Omental fat pad (tissue), 4 donors: ENCODE results near the gene ZNF462. TPM values are rescaled to one million over a fixed set of nuclear protein-coding genes. Genes with fewer than 3 reads are reported as not detected.

Experiments used
- ATAC-seq: fragments of 150-250 bp; one replicate; pipeline ENCODE4 v1.9.1; 2016; ENCODE audit warnings: mild to moderate bottlenecking, moderate library complexity; ENCODE audit not compliant: low FRiP score
- DNase-seq: peaks from one replicate; pipeline ENCODE4 v3.0.0-alpha.2; 2019; ENCODE audit warnings: low spot score
- total RNA-seq, 4 donors: library from RNA; depleted of rRNA; stranded (reverse); fragments of >200 nt; gene quantifications; one replicate each; pipeline ENCODE4 v1.1.0, GENCODE V29; 2016
- TF ChIP-seq, protein P1 (sequence below), 3 donors: fragments of 450-650 bp; IDR thresholded peaks; one replicate each; pipeline ENCODE4 v1.5.1; 2016 to 2017; ENCODE audit warnings: antibody characterized with exemption in 3 of 3, mild to moderate bottlenecking in 3 of 3, moderate library complexity in 2 of 3

Gene ZNF462
- total RNA-seq, 4 donors from 2014 or later = 16.2 to 18.5 (median 16.7) TPM

GRCh38 chr9:106992186-106992585 lies 129.2 kb downstream of the ZNF462 start:
- ATAC-seq = no peak
- DNase-seq = no peak

GRCh38 chr9:106993603-106994002 lies 130.6 kb downstream of the ZNF462 start:
- ATAC-seq (no peak), DNase-seq (no peak)
- TF ChIP-seq, protein P1, sequence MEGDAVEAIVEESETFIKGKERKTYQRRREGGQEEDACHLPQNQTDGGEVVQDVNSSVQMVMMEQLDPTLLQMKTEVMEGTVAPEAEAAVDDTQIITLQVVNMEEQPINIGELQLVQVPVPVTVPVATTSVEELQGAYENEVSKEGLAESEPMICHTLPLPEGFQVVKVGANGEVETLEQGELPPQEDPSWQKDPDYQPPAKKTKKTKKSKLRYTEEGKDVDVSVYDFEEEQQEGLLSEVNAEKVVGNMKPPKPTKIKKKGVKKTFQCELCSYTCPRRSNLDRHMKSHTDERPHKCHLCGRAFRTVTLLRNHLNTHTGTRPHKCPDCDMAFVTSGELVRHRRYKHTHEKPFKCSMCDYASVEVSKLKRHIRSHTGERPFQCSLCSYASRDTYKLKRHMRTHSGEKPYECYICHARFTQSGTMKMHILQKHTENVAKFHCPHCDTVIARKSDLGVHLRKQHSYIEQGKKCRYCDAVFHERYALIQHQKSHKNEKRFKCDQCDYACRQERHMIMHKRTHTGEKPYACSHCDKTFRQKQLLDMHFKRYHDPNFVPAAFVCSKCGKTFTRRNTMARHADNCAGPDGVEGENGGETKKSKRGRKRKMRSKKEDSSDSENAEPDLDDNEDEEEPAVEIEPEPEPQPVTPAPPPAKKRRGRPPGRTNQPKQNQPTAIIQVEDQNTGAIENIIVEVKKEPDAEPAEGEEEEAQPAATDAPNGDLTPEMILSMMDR (IDR thresholded peaks at IDR 0.05) = no peak

More at GRCh38 chr9:106992186-106992585, 129.2 kb downstream of the ZNF462 start:
- TF ChIP-seq, protein P1 (IDR thresholded peaks at IDR 0.05) = no peak

GRCh38 chr9:106994463-106994862 lies 131.5 kb downstream of the ZNF462 start:
- DNase-seq = no peak
- ATAC-seq = no peak
- TF ChIP-seq, protein P1 (IDR thresholded peaks at IDR 0.05) = no peak

- TF ChIP-seq, protein P1 (IDR thresholded peaks at IDR 0.05) = no peak
These were observed 137.3 kb downstream of the ZNF462 start for GRCh38 chr9:107000218-107000617.

GRCh38 chr9:107005201-107005600 lies 142.2 kb downstream of the ZNF462 start:
- ATAC-seq = no peak

More at GRCh38 chr9:107000218-107000617, 137.3 kb downstream of the ZNF462 start:
- ATAC-seq (no peak), DNase-seq (no peak)

GRCh38 chr9:107007402-107007801 lies 144.4 kb downstream of the ZNF462 start:
- ATAC-seq (no peak), DNase-seq (no peak)
- TF ChIP-seq, protein P1 (IDR thresholded peaks at IDR 0.05) = no peak

More at GRCh38 chr9:107005201-107005600, 142.2 kb downstream of the ZNF462 start:
- TF ChIP-seq, protein P1 (IDR thresholded peaks at IDR 0.05) = no peak
- no peak for DNase-seq

DNA sequence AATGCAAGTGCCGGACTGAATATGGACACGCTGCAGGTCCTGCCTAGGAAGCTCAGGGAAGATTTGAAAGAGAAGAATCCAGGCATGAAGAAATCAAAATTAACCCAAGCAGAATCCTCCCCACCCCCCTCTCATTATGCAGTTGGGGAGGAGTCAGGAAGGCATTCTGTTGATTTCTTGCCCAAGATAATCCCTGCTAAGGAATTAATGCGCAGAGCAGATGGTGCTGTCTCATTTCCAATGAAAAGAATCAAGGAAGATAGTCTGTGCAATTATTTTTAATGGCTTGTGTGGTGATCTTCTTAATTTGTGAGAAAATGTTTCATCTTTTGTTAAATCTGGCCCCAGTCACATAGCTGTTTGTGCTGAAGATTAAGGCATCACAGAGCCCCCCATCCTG lies 145.0 kb downstream of the ZNF462 start:
- no peak for ATAC-seq
- TF ChIP-seq, protein P1 (IDR thresholded peaks at IDR 0.05) = no peak
- no peak for DNase-seq
